HepG2 (cell line): ENCODE measurements around the gene ZNF511. TPM values are rescaled to one million over a fixed set of nuclear protein-coding genes. Genes with fewer than 3 reads are reported as not detected.

Experiments
- CREB1 ChIP-seq, 2 experiments: fragments of 450-650 bp in 1 of 2; IDR thresholded peaks; 2 replicates each; pipeline ENCODE4 v1.6.1; 2016 to 2017; ENCODE audit warnings: control low read depth in 1 of 2, mild to moderate bottlenecking in 1 of 2, missing compliant biosample characterization in 1 of 2, missing genetic modification characterization in 1 of 2
- MAFG ChIP-seq: sonication (generic); formaldehyde crosslinking; IDR thresholded peaks from 2 replicates; pipeline ENCODE4 v1.5.1; 2020; ENCODE audit warnings: mild to moderate bottlenecking, missing genetic modification reagents
- NFIC ChIP-seq: IDR thresholded peaks from 2 replicates; pipeline ENCODE4 v1.6.1; 2012; ENCODE audit warnings: mild to moderate bottlenecking, low read length, inconsistent platforms
- RCOR2 ChIP-seq: IDR thresholded peaks from 2 replicates; pipeline ENCODE4 v1.6.1; 2016; ENCODE audit warnings: missing biosample characterization, missing genetic modification reagents
- RFX1 ChIP-seq: fragments of 450-650 bp; IDR thresholded peaks from 2 replicates; pipeline ENCODE4 v1.6.1; 2017
- RFX3 ChIP-seq: IDR thresholded peaks from 2 replicates; pipeline ENCODE4 v1.6.1; 2016; ENCODE audit warnings: missing biosample characterization, missing genetic modification reagents
- SYNCRIP ChIP-seq: fragments of 200-400 bp; formaldehyde crosslinking; IDR thresholded peaks from 2 replicates; pipeline ENCODE4 v1.6.1; 2018; ENCODE audit warnings: mild to moderate bottlenecking, low read depth, low read length; ENCODE audit not compliant: insufficient read depth
- TBX2 ChIP-seq: sonication (generic); formaldehyde crosslinking; IDR thresholded peaks from 2 replicates; pipeline ENCODE4 v1.5.0; 2020; ENCODE audit warnings: missing genetic modification reagents, mild to moderate bottlenecking, borderline replicate concordance
- ZNF138 ChIP-seq: sonication (generic); formaldehyde crosslinking; IDR thresholded peaks from 2 replicates; pipeline ENCODE4 v1.5.0; 2020; ENCODE audit warnings: mild to moderate bottlenecking, low read depth, missing genetic modification reagents
- ZNF3 ChIP-seq: IDR thresholded peaks from 2 replicates; pipeline ENCODE4 v1.7.0; 2017; ENCODE audit warnings: inconsistent platforms
- ZNF451 ChIP-seq: sonication (generic); formaldehyde crosslinking; IDR thresholded peaks from 2 replicates; pipeline ENCODE4 v1.5.0; 2020; ENCODE audit warnings: mild to moderate bottlenecking, missing genetic modification reagents
- ZSCAN30 ChIP-seq: sonication (generic); formaldehyde crosslinking; IDR thresholded peaks from 2 replicates; pipeline ENCODE4 v1.5.0; 2020; ENCODE audit warnings: mild to moderate bottlenecking, missing genetic modification reagents
- polyA plus RNA-seq, 8 experiments: library from polyadenylated mRNA; depleted of rRNA in 3 of 8; stranded (reverse) in 7 of 8; unstranded in 1 of 8; fragments of >200 nt; fragmentation: Illumina TruSeq in 4 of 8; extraction: Trizol in 4 of 8; gene quantifications; 2 replicates each; pipeline versions ENCODE4 v1.2.1 to v1.2.3, GENCODE V29; 2011 to 2016; ENCODE audit warnings: low read depth in 4 of 8, missing spikeins in 1 of 8, mixed read lengths in 1 of 8; ENCODE audit not compliant: insufficient read depth in 1 of 8
- total RNA-seq, 5 experiments: library from RNA; depleted of rRNA; stranded (reverse); fragments of >200 nt; fragmentation: Illumina TruSeq; extraction: Trizol; gene quantifications; 2 replicates each; pipeline ENCODE4 v1.2.3, GENCODE V29; 2016; ENCODE audit warnings: low read depth in 1 of 5
- TF ChIP-seq, protein P1 (sequence below): sonication (generic); formaldehyde crosslinking; IDR thresholded peaks from 2 replicates; pipeline ENCODE4 v1.4.0; 2020; ENCODE audit warnings: missing genetic modification reagents

Gene ZNF511
- total and polyA plus RNA-seq, 2 of the 13 experiments (the other 11 are each of a cell fraction or from before 2014, with no cell fraction given): 35.6 to 66.4 TPM

DNA sequence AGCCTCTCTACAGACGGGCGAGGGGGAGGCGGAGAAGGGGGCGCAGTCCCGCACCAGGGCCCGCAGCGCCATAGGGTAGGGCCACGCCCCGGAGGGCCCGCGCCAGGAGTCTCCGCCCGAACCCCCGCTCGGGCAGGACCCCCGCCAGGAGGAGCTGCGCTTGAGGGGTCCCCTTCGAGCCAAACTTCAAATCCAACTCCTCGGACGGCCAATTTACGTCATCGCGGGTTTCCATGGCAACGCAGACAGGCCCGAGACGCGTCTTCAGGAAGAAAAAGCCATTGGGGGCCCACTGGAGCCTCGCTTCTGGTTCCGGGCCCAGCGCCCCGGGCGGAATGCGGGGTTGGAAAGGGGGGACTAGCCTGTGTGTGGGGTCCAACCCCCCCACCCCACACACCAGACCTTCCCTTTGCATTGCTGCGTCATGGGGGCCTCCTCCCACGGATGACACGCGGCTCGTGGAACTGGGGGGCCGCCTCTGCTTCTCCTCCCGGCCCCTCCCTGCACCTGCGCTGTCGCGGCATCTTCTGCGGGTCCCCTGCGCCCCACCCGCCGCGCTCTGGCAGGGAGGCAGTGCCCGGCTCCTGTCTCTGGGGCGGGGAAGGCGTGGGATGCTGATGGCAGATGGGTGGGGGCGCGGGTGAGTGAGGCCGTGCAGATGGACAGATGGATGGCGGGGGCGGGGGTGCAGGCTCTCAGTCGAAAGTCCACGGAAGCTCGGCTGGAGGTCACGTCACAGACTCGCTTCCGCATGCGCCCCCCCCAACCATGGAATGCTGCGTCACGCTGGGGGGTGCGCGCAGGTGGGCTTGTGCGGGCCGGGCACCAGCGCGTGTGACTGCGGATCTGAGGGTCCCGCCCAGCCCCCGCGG, 26.8 kb downstream of the ZNF511 start (continued):
- TF ChIP-seq RFX3 (peak; percentile 75), RFX1 (peak; percentile 57), NFIC (no peak), ZNF3 (CRISPR knock-in tag) (no peak), ZNF138 (CRISPR knock-in tag) (no peak), MAFG (CRISPR knock-in tag) (peak; percentile 38; the same call in 1 of the 2 replicates), ZNF451 (CRISPR knock-in tag) (0 out of 2 replicates have a peak, but pooled peaks have one; percentile 11), CREB1 (IDR thresholded peaks at IDR 0.05) (peak; percentile 58), CREB1 (CRISPR knock-in tag; IDR thresholded peaks at IDR 0.05) (no peak), SYNCRIP (no peak), ZSCAN30 (no peak), TBX2 (CRISPR knock-in tag) (0 out of 2 replicates have a peak, but pooled peaks have one; percentile 11), RCOR2 (no peak)
- TF ChIP-seq, protein P1, sequence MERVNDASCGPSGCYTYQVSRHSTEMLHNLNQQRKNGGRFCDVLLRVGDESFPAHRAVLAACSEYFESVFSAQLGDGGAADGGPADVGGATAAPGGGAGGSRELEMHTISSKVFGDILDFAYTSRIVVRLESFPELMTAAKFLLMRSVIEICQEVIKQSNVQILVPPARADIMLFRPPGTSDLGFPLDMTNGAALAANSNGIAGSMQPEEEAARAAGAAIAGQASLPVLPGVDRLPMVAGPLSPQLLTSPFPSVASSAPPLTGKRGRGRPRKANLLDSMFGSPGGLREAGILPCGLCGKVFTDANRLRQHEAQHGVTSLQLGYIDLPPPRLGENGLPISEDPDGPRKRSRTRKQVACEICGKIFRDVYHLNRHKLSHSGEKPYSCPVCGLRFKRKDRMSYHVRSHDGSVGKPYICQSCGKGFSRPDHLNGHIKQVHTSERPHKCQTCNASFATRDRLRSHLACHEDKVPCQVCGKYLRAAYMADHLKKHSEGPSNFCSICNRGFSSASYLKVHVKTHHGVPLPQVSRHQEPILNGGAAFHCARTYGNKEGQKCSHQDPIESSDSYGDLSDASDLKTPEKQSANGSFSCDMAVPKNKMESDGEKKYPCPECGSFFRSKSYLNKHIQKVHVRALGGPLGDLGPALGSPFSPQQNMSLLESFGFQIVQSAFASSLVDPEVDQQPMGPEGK (CRISPR knock-in tag): peak; percentile 56
